Fibroblast of lung (primary cell): ENCODE measurements around the gene GRAMD4.

Experiments
- CTCF ChIP-seq, 2 donors: IDR thresholded peaks in 1 of 2; conservative IDR thresholded peaks in 1 of 2; 1 replicate in 1 of 2; 2 replicates in 1 of 2; pipeline ENCODE4 v1.5.1; 2011 to 2012; ENCODE audit warnings: low read length in 2 of 2, control low read depth in 1 of 2, inconsistent platforms in 1 of 2, low read depth in 1 of 2, mild to moderate bottlenecking in 1 of 2
- EZH2 ChIP-seq: IDR thresholded peaks from 2 replicates; pipeline ENCODE4 v1.5.1; 2012; ENCODE audit warnings: low read length, control low read depth, mild to moderate bottlenecking; ENCODE audit errors: missing control alignments

DNA sequence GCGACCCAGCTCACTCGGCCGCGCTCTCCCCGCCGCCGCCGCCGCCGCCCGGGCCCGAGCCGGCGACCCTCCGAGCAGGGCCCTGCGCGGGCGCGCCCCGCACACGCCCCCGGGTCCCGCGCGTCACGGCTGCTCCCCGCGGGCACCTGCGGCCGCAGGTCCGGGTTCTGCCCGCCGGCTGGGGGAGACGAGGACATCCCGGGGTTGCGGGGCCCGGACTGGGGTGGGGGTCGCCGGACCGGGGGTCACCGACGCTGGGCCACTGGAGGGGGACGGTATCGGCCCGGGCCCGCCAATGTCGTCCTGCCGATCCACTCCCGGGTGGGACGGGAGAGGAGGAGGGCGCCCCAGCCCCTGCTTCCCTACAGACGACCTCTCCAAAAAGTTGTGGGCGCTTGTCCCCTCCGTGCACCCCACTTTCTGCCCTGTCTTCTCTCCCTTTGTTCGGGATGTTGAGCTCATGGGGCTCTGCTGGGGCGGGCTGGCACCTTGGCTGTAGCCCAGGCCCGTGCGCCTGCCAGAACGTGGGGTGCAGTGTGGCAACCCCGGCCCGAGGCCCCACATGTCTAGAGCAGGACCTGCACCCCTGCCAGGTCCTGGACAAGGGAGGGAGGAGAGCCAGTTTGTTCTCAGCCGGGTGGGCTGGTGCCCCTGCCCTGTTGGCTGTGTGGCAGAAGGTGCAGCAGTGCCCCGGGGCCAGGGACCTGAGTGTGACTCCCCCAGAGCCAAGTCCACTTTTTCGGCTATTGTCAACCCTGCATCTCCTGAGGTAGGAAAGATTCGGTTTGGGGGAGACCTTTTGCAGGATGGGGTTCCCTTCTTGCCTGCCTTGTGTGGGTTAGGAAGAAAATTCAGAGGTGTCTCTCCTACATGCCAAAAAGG lies 42.6 kb upstream of the GRAMD4 start:
- TF ChIP-seq CTCF (conservative IDR thresholded peaks at IDR 0.05 in 1 of 2, IDR thresholded peaks at IDR 0.05 in 1 of 2; ENCODE audit: low read depth in 1 of 2, low read length in 2 of 2) (no peak), EZH2 (no peak)
